Duodenal mucosa (tissue), 2 donors: Measurements from ENCODE around the gene GLYATL1.

Source experiments
- H3K27ac ChIP-seq: one replicate; pipeline ENCODE4 v1.7.0; 2013; ENCODE audit warnings: low read depth, low read length
- H3K27me3 ChIP-seq, 2 donors: one replicate each; pipeline ENCODE4 v1.7.0; 2013; ENCODE audit warnings: low read length in 2 of 2, control low read depth in 1 of 2; ENCODE audit not compliant: insufficient read depth in 2 of 2, control insufficient read depth in 1 of 2
- H3K36me3 ChIP-seq, 2 donors: one replicate each; pipeline ENCODE4 v1.7.0; 2013; ENCODE audit warnings: low read length in 2 of 2, control low read depth in 1 of 2; ENCODE audit not compliant: insufficient read depth in 2 of 2, control insufficient read depth in 1 of 2
- H3K4me1 ChIP-seq, 2 donors: one replicate each; pipeline ENCODE4 v1.7.0; 2013; ENCODE audit warnings: low read length in 2 of 2, control low read depth in 1 of 2; ENCODE audit not compliant: insufficient read depth in 2 of 2, control insufficient read depth in 1 of 2
- H3K4me3 ChIP-seq, 2 donors: one replicate each; pipeline ENCODE4 v1.7.0; 2013; ENCODE audit warnings: low read length in 2 of 2, low read depth in 1 of 2
- H3K9ac ChIP-seq, 2 donors: one replicate each; pipeline ENCODE4 v1.7.0; 2013; ENCODE audit warnings: low read length in 2 of 2, low read depth in 1 of 2
- H3K9me3 ChIP-seq, 2 donors: one replicate each; pipeline ENCODE4 v1.7.0; 2013; ENCODE audit warnings: low read length in 2 of 2, control low read depth in 1 of 2; ENCODE audit not compliant: control insufficient read depth in 1 of 2

GLYATL1 gene

DNA sequence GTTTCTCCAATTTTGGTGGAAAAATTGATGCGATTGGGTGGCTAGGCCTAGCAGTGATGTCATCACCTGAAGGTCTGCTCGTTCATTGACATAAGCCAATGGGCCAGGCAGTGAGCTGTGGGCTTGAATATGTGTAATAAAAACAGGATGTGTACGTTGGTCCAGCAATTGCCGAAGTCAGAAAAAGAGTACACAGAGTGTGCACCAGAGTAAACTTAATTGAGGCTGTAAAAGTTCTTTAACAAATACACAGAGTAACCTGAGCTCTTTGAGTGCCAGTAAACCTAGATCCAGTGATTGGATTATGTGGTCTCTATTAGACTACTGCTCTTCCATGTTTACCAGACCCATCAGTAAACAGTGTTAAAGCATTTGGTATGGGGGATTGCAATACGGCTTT, 13.0 kb upstream of the GLYATL1 start:
- Histone ChIP-seq H3K9ac (no peak overlapping the region), H3K27ac (no peak overlapping the region), H3K4me1 (peaks cover 13 to 21% of the 10 kb centered on the region in 2 donors), H3K4me3 (no peak overlapping the region), H3K9me3 (no peaks in the 10 kb centered on the region), H3K27me3 (no peaks in the 10 kb centered on the region), H3K36me3 (no peaks in the 10 kb centered on the region)

- Histone ChIP-seq H3K27ac (no peak overlapping the region), H3K9ac (no peak overlapping the region), H3K36me3 (no peaks in the 10 kb centered on the region), H3K27me3 (no peaks in the 10 kb centered on the region), H3K4me3 (no peak overlapping the region), H3K9me3 (no peaks in the 10 kb centered on the region), H3K4me1 (peaks cover 13 to 21% of the 10 kb centered on the region in 2 donors)
Measured at GRCh38 chr11:58926695-58927094, 12.6 kb upstream of the GLYATL1 start.

DNA sequence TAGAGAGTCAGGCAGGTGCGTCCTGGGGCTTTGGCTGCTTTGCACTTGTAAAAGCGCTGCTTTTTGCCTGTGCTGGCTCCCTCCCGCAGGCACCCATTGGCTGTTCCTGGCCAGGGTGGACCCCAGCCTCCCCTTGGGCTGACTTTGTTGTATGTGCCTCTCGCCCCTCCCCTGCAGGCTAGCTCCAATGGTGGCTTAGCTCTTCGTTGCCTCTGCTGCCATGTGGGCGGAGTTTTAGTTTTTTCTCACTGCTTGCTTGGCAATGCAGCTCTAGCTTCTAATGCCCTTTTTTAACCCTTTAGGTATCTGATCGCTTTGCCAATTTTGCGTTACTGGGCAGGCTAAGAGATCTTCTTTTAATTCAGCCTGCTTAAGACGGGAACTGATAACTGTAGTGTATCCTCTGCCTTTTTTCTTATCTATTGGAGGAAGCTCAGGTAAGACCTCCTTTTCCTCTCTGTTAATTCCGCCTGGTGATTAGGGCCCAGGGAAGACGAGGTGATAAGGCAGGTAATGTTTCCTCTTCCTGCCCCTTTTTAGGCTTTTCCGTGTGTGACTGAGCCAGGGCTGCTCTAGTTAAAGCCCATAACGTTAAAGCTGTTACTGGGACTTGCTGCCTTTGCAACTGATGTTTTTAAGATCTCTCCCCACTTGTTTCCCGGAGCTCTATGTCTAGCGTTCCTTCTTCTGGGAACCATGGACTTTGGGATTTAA, 11.7 kb upstream of the GLYATL1 start:
- Histone ChIP-seq H3K9ac (peak overlapping the region in 1 of 2 donors; percentile 26), H3K27me3 (no peaks in the 10 kb centered on the region), H3K27ac (no peak overlapping the region), H3K36me3 (no peaks in the 10 kb centered on the region), H3K4me1 (peaks cover 13 to 21% of the 10 kb centered on the region in 2 donors), H3K9me3 (no peaks in the 10 kb centered on the region), H3K4me3 (peak overlapping the region; percentile 51 to 60)

GRCh38 chr11:58928107-58928499, 11.2 kb upstream of the GLYATL1 start:
- Histone ChIP-seq H3K36me3 (no peaks in the 10 kb centered on the region), H3K9me3 (no peaks in the 10 kb centered on the region), H3K27ac (no peak overlapping the region), H3K4me1 (peaks cover 13 to 21% of the 10 kb centered on the region in 2 donors), H3K9ac (no peak overlapping the region), H3K4me3 (peak overlapping the region; percentile 51 to 60), H3K27me3 (no peaks in the 10 kb centered on the region)

GRCh38 chr11:58928691-58929090, 10.6 kb upstream of the GLYATL1 start:
- peaks cover 13 to 21% of the 10 kb centered on the region in 2 donors for H3K4me1 ChIP-seq
- no peak overlapping the region for H3K9ac ChIP-seq
- H3K9me3 ChIP-seq, result no peaks in the 10 kb centered on the region
- H3K27ac ChIP-seq, result no peak overlapping the region
- no peaks in the 10 kb centered on the region for H3K27me3 ChIP-seq
- no peaks in the 10 kb centered on the region for H3K36me3 ChIP-seq
- peak overlapping the region in 1 of 2 donors; percentile 51 for H3K4me3 ChIP-seq

- Histone ChIP-seq H3K27me3 (no peaks in the 10 kb centered on the region), H3K9me3 (no peaks in the 10 kb centered on the region), H3K36me3 (no peaks in the 10 kb centered on the region), H3K27ac (no peak overlapping the region), H3K4me1 (peaks cover 13 to 21% of the 10 kb centered on the region in 2 donors), H3K9ac (no peak overlapping the region), H3K4me3 (no peak overlapping the region)
Measured at GRCh38 chr11:58930926-58931325, 8.4 kb upstream of the GLYATL1 start.

DNA sequence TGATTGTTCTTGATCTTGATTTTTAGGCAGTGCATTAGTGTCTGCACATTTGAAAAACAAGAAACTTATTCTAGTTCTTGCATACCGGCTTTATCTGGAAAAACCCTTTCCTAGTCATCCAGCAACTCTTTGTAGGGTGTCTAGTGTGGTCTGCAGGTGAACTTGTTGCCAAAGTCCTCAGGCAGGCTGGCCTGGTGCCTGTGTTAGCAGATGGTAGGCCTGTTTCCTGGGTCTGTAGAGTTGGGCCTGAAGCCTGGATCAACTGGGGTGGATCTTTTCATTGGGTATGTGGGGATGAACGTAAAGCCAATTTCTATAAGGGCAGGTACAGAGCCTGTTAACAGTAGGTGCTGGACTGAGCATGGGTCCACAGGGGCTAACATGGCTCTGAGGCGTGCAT, 5.6 kb upstream of the GLYATL1 start:
- no peaks in the 10 kb centered on the region for H3K9me3 ChIP-seq
- H3K9ac ChIP-seq, result no peak overlapping the region
- H3K4me3 ChIP-seq, result no peak overlapping the region
- H3K4me1 ChIP-seq, result peaks cover 0 to under 1% of the 10 kb centered on the region in 2 donors
- no peak overlapping the region for H3K27ac ChIP-seq
- no peaks in the 10 kb centered on the region for H3K36me3 ChIP-seq
- no peaks in the 10 kb centered on the region for H3K27me3 ChIP-seq

DNA sequence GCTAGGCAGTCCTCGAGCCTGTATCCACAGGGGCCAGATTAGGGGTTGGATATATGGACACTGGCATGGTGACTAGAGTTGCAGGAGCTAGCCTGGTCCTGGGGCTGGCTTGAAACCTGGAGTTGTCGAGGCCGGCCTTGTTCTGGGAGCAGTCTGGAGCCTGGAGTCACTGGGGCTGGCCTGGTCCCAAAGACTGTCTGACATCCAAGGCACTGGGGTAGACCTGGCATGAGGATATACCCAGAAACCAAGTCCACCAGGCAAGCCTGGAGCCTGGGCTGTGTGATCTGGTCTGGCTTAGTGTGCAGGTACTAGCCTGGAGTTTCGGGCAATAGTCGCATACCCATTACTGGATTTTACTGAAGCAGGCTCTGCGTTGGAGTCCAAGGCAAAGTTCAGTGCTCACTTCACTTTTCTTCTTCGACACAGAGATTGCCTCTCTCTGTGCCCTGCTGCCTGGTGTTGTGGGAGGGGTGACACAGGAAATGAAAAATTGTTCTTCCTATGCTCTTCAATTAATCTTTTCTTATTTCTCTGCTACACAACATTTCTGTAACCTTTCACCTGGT, 4.3 kb upstream of the GLYATL1 start:
- no peaks in the 10 kb centered on the region for H3K9me3 ChIP-seq
- H3K27ac ChIP-seq, result no peak overlapping the region
- no peaks in the 10 kb centered on the region for H3K36me3 ChIP-seq
- no peak overlapping the region for H3K4me3 ChIP-seq
- no peak overlapping the region for H3K9ac ChIP-seq
- no peaks in the 10 kb centered on the region for H3K27me3 ChIP-seq
- H3K4me1 ChIP-seq, result no peaks in the 10 kb centered on the region

DNA sequence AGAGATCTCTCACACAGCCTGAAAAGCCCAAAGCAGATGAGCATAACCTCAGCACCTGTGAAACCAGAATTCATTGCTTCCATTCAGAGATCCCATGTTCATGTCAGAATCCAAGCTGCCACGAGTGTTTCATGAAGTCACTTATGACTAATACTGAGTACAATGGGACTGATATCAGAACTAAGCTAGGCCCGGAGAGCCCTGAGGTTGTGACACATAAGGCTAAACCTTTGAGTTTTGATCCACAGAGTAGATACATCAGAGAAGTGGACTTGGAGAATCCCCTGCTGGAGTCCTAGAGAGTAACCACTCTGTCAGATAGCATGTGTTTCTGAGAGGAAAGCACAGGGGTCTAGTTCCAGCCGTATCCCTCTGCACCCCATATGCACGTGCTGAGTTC, 890 bp upstream of the GLYATL1 start:
- Histone ChIP-seq H3K4me3 (no peak overlapping the region), H3K36me3 (no peaks in the 10 kb centered on the region), H3K4me1 (no peaks in the 10 kb centered on the region), H3K9ac (no peak overlapping the region), H3K27me3 (no peaks in the 10 kb centered on the region), H3K27ac (no peak overlapping the region), H3K9me3 (no peaks in the 10 kb centered on the region)

DNA sequence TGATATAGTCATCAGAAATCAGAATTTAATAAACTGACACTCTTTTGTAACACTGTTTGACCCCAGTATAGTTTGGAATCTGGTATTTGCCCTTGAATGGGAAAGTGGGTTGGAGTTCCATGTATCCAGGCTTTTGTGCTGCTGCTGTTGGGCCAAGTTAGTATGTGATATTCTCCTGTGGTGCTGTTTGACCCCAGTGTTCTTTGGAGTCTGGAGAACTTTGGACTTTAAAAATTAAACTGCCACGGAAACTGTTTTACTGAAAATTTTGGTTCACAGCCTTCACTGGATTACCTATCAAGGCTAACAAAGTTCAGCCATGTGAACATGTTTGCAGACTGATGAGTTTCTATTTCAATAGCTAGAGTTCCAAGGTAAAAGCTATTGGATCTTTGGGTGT, 740 bp downstream of the GLYATL1 start:
- Histone ChIP-seq H3K9ac (no peak overlapping the region), H3K9me3 (no peaks in the 10 kb centered on the region), H3K36me3 (no peaks in the 10 kb centered on the region), H3K27ac (no peak overlapping the region), H3K4me1 (no peaks in the 10 kb centered on the region), H3K4me3 (no peak overlapping the region), H3K27me3 (no peaks in the 10 kb centered on the region)
